Measurements from ENCODE around the gene NFKB2.

NFKB2 gene

GRCh38 chr10:102444851-102445250 is 49.3 kb downstream of the NFKB2 start:
- in situ Hi-C loops (cut with MboI; ENCODE audit: low sequenced_read_pairs) = no loop called here

GRCh38 chr10:102449321-102450123 is 54.0 kb downstream of the NFKB2 start:
- in situ Hi-C loops (cut with MboI; ENCODE audit: low sequenced_read_pairs) = no loop called here

GRCh38 chr10:102450124-102450373 is 54.5 kb downstream of the NFKB2 start:
- in situ Hi-C loops (cut with MboI; ENCODE audit: low sequenced_read_pairs) = no loop called here

DNA sequence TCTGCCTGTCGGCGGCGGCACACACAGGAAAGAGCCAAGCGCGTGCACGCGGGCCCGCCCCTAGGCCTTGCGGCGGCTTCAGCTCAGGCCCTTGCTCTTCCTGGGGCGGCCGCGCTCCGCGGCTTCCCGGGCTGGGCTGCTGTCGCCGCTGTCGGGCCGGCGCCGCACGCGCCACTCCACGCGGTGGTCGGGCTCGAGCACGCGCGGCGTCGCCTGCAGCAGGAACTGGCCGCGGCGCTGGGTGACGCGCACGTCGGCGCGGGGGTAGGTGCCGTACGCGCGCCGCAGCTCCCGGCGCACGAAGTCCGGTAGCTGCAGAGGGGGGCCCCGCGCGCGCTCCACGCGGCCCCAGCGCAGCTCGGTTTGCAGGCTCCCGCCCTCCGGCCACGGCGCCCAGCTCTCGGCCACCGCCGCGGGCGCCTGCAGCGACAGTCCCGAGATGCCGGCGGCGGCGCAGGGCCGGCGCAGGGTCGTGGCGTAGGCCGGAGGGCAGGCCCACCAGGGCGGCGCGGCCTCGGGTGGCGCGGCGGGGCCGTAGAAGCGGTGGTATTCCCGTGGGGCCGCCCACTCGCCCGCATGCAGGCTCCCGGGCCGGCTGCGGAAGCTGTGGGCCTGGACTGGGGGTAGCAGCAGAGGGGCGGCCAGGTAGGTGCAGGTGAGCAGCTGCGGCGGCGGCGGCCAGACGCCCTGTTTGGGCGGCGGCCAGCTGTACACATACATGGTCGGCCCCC is 55.0 kb downstream of the NFKB2 start:
- in situ Hi-C loops (cut with MboI; ENCODE audit: low sequenced_read_pairs) = no loop called here

DNA sequence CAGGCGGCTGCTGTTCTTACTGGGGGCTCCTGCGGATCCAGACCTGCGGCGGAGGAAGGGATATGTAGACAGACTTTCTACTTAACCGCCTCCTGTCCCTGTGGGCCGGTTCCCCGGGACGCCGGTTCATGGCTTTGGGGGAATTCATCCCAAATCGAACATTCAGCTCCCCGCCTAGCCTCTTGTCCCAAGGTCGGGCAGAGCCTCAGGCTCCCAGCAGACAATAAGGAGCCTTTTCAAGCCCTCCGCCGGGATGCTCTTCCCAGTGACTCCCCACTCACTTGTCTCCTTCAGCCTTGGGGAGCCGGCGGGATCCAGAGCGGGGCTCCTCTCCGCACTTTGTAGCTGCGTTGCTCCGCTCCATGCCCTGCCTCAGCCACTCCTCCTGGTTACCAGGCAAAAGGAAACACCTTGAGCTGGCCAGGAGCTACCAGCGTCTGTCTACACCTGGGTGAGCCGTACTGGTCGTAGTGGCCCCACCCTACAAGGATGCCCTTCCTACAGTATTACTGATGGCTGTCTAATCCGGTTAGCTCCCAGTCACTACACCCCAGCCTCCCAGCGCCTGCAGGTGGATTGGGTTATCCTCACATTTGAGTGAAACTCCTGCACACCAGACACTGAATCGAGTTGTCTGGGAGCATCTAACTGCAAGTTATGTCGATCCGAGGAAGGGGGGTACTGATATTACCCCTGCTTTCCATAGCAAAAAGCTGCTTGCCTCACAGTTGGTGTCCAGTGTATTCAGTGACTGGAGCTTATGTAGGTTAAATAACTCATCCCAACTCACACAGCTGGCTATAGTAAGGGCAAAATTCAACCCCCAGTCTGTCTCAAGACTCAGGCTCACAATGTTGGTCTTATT is 55.8 kb downstream of the NFKB2 start, which contains the start of gene C10orf95:
Gene C10orf95, minus strand, starts transcription at position 439 of the 865 bp plus-strand sequence. CDS start 450 bp downstream, outside the sequence.
- in situ Hi-C loops (cut with MboI; ENCODE audit: low sequenced_read_pairs) = no loop called here
